Cardiac septum (tissue), 1 donor: ENCODE measurements around the gene MRAP2. TPM values are rescaled to one million over a fixed set of nuclear protein-coding genes. Genes with fewer than 3 reads are reported as not detected.
"Not testable (repeated sequence)": the region's sequence is repeated elsewhere in the genome, so short reads cannot be mapped to it uniquely, and the experiment has no call there.

Experiments
- DNase-seq: peaks from one replicate; pipeline ENCODE4 v3.0.0-alpha.2; 2020; ENCODE audit warnings: low spot score
- intact Hi-C: fragments of 100-400 bp; cut with DNase I; formaldehyde crosslinking; loops from one replicate; pipeline ENCODE4 v1.14.0; 2022
- total RNA-seq: library from RNA; stranded (reverse); fragmentation: NEBNext Ultra II Directional; extraction: Animal tissue kit (Norgen Biotek cat#: 25700); gene quantifications from one replicate; pipeline ENCODE4 v1.2.1, GENCODE V29; 2021
- donor health status: DM: no; HTN: no; CAD: no.

Gene MRAP2
- total RNA-seq, 1 donor from 2014 or later, result 0.48 TPM

- intact Hi-C loops, result no loop called here
- DNase-seq, result no peak
Observed at GRCh38 chr6:84066536-84066935, 33.0 kb downstream of the MRAP2 start.

DNA sequence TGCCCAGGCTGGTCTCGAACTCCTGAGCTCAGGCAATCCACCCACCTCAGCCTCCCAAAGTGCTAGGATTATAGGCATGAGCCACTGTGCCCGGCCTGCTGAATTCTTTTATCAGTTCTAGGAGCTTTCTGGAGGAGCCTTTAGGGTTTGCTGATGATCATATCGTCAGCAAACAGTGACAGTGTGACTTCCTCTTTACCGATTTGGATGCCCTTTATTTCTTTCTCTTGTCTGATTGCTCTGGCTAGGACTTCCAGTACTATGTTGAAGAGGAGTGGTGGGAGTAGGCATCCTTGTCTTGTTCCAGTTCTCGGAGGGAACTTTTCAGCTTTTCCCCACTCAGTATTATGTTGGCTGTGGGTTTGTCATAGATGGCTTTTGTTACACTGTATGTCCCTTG, 35.3 kb downstream of the MRAP2 start:
- intact Hi-C loops, DNase-seq: not testable (repeated sequence)

DNA sequence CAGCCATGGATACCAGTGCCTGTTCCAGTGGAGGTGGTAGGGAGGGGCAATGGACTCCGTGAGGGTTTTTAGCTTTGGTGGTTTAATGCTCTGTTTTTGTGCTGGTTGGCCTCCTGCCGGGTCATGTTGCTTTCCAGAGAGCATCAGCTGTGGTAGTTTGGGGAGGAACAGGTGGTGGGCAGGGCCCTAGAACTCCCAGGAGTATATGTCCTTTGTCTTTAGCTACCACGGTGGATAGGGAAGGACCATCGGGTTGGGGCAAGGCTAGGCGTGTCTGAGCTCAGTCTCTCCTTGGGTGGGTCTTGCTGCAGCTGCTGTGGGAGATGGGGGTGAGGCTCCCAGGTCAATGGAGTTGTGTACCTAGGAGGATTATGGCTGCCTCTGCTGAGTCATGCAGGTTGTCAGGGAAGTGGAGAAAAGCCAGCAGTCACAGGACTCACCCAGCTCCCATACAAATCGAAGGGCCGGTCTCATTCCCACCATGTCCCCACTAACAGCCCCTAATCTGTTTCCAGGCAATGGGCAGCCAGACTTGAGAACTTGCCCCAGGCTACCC, 38.9 kb downstream of the MRAP2 start:
- intact Hi-C loops, result no loop called here
- DNase-seq, result no peak

- intact Hi-C loops, result no loop called here
- no peak for DNase-seq
Observed at GRCh38 chr6:84074988-84075781, 41.6 kb downstream of the MRAP2 start.

DNA sequence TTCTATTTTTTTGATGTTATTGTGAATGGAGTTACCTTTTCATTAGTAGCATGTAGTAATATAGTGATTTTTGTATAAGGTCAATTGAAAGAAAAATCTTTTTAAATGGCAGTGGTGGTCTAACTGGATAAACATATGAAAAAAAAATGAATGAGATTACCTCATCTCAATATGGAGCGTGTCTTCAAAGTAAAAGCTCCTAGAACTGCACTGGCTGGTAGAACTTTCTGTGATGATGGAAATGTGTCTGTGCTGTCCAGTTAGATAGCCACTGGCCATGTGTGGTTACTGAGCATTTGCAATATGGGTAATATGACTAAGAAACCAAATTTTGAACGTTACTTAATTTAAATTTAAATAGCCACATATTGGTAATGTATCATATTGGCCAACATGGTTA, 44.1 kb downstream of the MRAP2 start:
- intact Hi-C loops, result no loop called here
- no peak for DNase-seq

GRCh38 chr6:84078335-84078734, 44.8 kb downstream of the MRAP2 start:
- intact Hi-C loops, result no loop called here
- no peak for DNase-seq

DNA sequence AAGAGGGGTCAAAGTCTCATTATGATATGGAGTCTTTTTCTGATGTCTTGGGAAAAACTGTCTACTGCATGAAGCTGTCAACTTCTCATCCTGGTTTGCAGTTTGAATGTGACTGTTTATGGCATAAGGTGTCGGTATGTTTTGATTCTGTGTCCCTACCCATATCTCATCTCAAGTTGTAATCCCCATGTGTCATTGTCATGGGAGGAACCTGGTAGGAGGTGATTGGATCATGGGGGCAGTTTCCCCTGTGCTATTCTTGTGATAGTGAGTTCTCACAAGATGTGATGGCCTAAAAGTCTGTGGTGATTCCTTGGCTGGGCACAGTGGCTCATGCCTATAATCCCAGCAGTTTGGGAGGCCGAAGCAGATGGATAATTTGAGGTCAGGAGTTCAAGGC, 47.6 kb downstream of the MRAP2 start:
- no peak for DNase-seq
- intact Hi-C loops, result no loop called here

GRCh38 chr6:84082689-84083265, 49.2 kb downstream of the MRAP2 start:
- intact Hi-C loops, result no loop called here
- DNase-seq, result no peak

DNA sequence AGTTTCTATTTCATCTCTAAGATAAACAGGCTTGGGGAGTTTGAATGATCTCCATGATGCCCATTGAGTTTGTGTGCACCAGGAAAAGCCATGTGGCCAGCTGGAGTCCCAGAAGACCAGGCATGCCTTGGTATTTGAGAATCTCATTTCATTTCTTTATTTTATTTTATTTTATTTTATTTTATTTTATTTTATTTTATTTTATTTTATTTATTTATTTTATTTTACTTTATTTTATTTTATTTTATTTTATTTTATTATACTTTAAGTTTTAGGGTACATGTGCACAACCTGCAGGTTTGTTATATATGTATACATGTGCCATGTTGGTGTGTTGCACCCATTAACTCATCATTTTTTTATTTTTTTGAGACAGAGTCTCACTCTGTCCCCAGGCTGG, 51.1 kb downstream of the MRAP2 start:
- intact Hi-C loops, DNase-seq: not testable (repeated sequence)

DNA sequence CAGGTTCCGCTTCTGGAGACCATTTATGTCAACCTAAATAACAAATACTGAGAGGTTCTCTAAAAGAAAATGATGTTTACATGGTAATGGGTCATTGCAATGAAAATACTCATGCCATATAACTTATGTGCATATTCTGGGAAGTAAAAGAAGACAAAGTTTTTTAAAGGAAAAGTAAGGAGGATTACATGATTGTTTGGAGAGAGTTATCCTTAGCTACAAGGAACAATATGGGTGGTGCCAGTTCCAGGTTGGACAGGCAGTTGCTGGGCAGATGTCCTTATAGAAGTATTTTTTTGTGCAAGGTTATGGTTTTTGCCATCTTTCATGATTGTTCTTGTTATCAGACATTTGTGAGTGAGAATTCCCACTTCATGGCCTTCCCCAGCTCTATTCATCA, 52.5 kb downstream of the MRAP2 start:
- intact Hi-C loops, result no loop called here
- no peak for DNase-seq

DNA sequence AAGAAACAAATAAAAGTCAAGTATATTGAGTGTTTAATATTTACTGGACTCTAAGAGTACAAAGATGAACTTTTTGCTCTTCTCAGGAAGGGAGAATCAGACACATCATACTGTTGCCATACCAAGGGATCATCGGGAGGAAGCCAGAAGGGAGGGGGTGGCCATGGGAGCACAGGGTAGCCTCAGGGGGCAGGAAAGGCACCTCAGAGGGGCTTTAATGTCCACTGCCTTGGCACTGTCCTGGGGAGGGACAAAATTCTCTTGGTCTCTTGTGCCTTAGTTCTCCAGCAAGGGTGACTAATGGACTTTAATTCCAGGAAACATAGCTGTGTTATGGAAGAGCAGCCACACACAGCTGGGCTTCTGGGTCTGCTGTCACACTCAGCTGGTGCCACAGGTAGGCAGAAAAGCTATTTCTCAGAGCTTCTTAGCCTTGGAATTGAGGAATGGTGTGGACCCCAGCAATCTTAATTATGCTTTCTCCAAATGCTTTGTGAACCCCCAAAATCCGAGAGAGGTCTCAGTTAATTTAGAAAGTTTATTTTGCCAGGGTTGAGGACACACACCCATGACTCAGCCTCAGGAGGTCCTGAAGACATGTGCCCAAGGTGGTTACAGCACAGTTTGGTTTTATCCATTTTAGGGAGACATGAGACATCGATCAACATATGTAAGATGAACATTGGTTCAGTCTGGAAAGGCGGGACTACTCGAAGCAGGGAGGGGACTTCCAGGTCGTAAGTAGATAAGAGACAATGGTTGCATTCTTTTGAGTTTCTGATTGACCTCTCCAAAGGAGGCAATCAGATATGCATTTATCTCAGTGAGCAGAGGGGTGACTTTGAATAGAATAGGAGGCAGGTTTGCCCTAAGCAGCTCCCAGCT, 53.2 kb downstream of the MRAP2 start:
- intact Hi-C loops, result no loop called here
- no peak for DNase-seq

- no peak for DNase-seq
- intact Hi-C loops, result no loop called here
Observed at GRCh38 chr6:84089081-84089480, 55.5 kb downstream of the MRAP2 start.

DNA sequence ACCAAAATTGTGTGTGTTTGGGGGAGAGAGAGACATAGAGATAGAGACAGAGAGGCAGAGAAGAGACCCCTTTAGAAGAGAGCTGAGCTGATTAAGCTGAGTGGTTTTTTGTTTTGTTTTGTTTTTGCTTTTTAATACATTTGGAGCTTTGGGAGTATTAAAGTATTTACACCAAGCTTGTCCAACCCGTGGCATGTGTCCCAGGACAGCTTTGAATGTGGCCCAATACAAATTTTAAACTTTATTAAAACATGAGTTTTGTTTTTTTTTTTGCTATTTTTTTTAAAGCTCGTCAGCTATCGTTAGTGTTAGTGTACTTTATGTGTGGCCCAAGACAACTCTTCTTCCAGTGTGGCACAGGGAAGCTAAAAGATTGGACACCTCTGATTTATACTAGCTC, 56.0 kb downstream of the MRAP2 start:
- intact Hi-C loops, result no loop called here
- no peak for DNase-seq

DNA sequence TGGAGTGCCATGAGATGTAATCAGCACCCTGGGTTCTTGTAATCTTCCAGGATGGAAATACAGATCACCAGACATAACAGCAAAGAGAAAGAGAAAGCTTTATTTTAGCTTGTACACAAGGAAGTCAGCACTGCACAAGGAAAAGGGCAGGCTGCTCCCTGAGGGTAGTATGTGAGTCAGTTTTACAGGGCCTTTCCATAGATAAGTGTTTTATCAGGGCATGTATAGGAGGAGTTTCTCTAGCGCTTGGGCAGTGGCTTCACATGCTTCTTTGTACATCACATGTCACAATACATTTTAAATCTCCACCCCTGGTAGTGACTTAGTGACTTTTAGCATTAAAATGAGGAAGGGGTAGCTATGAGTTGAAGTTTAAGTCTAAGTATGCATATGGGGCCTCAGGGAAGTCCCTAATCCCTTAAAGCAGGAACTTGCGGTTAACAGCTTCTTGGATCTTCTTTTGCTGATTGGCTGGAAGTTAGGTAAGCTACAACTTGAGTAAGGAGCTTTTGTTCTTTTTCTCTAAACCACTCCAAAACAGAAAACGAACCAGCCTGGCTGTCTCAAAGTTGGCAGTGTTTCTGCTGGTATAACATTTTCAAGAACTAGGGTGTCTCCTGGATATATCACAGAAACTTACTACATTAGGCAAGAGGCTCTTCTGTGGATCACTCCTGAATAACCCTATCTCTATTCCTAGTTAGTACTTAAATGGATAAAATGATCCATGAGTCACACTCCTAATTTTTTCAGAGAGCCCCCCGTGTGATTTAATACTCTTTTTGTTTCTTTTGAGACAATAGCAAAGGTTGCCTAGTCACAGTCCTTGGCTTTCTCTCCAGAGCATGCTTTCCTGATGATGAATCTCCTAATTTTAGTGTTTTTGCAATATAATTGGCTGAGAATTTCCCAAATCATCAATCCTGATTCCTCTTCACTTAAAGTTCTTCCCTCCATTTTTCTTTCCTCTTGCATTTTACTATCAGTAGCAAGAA, 60.2 kb downstream of the MRAP2 start:
- no peak for DNase-seq
- intact Hi-C loops, result no loop called here

DNA sequence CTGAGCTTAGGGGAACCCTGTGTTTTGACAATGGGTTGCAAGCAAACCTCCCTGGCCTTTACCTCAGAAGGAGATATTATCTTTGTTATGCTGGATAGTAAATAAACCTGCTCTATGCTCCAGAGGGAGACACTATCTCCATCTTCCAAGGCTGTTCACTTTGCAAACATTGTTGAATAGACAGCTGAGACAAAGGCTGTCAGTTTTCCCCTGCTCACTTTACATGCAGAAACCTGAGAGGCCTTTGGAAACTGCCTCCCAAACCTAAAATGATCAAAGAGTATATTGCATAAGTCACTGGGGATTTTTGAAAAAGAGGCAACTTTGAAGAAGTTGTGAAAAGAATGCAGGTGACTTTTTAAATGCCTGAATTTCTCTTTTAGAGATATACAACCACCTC, 61.6 kb downstream of the MRAP2 start:
- DNase-seq, result no peak
- intact Hi-C loops, result no loop called here

DNA sequence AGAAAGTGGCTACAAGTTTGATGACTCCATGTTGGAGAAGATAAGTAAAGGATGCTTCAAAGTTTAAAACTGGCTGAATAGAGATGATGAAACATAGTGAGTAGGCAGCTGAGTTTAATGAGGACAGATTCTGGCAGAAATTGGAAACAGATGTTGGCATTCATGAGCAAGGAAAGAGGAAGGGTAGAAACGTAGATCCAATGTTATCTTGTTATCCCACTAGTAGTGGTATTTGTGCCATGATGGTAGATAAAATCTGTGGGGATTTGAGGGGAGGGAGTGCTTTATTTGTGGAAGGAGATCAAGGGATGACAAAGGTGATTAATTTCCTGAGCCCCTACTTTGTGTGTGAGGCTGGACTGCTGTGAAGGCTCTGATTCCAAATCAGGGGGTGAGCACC, 69.5 kb downstream of the MRAP2 start:
- intact Hi-C loops, result no loop called here
- no peak for DNase-seq

DNA sequence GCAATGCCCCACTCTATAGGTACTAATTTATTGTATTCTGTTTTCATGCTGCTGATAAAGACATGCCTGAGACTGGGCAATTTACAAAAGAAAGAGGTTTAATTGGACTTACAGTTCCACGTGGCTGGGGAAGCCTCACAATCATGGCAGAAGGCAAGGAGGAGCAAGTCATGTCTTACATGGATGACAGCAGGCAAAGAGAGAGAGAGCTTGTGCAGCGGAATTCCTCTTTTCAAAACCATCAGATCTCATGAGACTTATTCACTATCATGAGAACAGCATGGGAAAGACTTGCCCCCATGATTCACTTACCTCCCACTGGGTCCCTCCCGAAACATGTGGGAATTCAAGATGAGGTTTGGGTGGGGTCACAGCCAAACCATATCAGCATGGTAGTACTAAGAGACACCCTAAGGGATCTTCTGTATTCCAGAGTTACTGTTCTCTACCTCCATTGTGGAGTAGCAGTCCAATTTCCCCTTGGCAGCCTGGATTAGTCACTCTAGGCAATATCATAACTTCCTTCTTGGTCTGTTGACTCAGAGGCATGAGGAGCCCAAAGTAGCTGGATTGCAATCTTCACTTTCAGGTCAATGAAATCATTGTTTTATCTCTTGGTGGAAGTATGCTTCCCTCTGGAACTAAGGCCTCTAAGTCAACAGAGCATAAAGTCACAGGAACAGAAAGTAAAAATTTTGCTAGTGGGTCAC, 71.8 kb downstream of the MRAP2 start:
- intact Hi-C loops, DNase-seq: not testable (repeated sequence)

- no peak for DNase-seq
- intact Hi-C loops, result no loop called here
Observed at GRCh38 chr6:84107495-84107894, 73.9 kb downstream of the MRAP2 start.
